Osteoblast (primary cell): Measurements from ENCODE around the gene CLK2. TPM values are rescaled to one million over a fixed set of nuclear protein-coding genes. Genes with fewer than 3 reads are reported as not detected.
"Not testable (repeated sequence)": the region's sequence is repeated elsewhere in the genome, so short reads cannot be mapped to it uniquely, and the experiment has no call there.

ENCODE experiments used
- DNase-seq: peaks from one replicate; pipeline ENCODE4 v3.0.0; 2011; ENCODE audit warnings: low spot score, mixed read lengths; ENCODE audit not compliant: insufficient read length; ENCODE audit errors: missing footprints
- H2AFZ ChIP-seq: 2 replicates; pipeline ENCODE4 v1.6.0; 2011; ENCODE audit warnings: mild to moderate bottlenecking, low read length
- H3K27ac ChIP-seq: 2 replicates; pipeline ENCODE4 v1.5.1; 2011; ENCODE audit warnings: mild to moderate bottlenecking, low read depth, low read length, moderate library complexity
- H3K27me3 ChIP-seq: 2 replicates; pipeline ENCODE4 v1.6.0; 2012; ENCODE audit warnings: mild to moderate bottlenecking, control low read depth, inconsistent platforms, low read length, moderate library complexity; ENCODE audit not compliant: insufficient read depth
- H3K36me3 ChIP-seq: 2 replicates; pipeline ENCODE4 v1.5.1; 2011; ENCODE audit warnings: mild to moderate bottlenecking, low read length, control low read depth, moderate library complexity; ENCODE audit not compliant: insufficient read depth
- H3K4me1 ChIP-seq: 2 replicates; pipeline ENCODE4 v1.5.1; 2011; ENCODE audit warnings: mild to moderate bottlenecking, low read length, control low read depth, moderate library complexity; ENCODE audit not compliant: insufficient read depth
- H3K4me2 ChIP-seq: 2 replicates; pipeline ENCODE4 v1.6.0; 2011; ENCODE audit warnings: mild to moderate bottlenecking, low read length; ENCODE audit not compliant: insufficient read depth
- H3K4me3 ChIP-seq: fragments of 200-600 bp; sonication (generic); 3 replicates; pipeline ENCODE4 v1.5.1; 2012; ENCODE audit warnings: mild to moderate bottlenecking, low read length, inconsistent platforms; ENCODE audit not compliant: insufficient read depth
- H3K79me2 ChIP-seq: 2 replicates; pipeline ENCODE4 v1.6.0; 2012; ENCODE audit warnings: mild to moderate bottlenecking, low read length, control low read depth, inconsistent platforms; ENCODE audit not compliant: insufficient read depth
- H3K9me3 ChIP-seq: 2 replicates; pipeline ENCODE4 v1.5.1; 2011; ENCODE audit warnings: low read depth, low read length, control low read depth
- H4K20me1 ChIP-seq: 2 replicates; pipeline ENCODE4 v1.6.0; 2012; ENCODE audit warnings: mild to moderate bottlenecking, low read length, control low read depth; ENCODE audit not compliant: insufficient read depth
- CTCF ChIP-seq: IDR thresholded peaks from 2 replicates; pipeline ENCODE4 v1.5.1; 2011; ENCODE audit warnings: mild to moderate bottlenecking, low read depth, low read length, moderate library complexity; ENCODE audit errors: extremely low read depth
- total RNA-seq: library from RNA; depleted of rRNA; stranded (reverse); fragments of >200 nt; gene quantifications from 2 replicates; pipeline ENCODE4 v1.2.3, GENCODE V29; 2012

The CLK2 gene
- total RNA-seq, 1 donor = 17.4 TPM

- Histone ChIP-seq H3K4me1 (peaks cover 23% of the 10 kb centered on the region), H3K36me3 (peaks cover 15% of the 10 kb centered on the region), H3K4me2 (peak overlapping the region; percentile 74), H3K9me3 (no peaks in the 10 kb centered on the region), H3K4me3 (peak overlapping the region; percentile 63), H2AFZ (peak overlapping the region; percentile 58), H4K20me1 (no peaks in the 10 kb centered on the region), H3K27me3 (no peaks in the 10 kb centered on the region), H3K79me2 (peaks cover 33% of the 10 kb centered on the region), H3K27ac (peak overlapping the region; percentile 11)
- peak; percentile 92 for DNase-seq
- TF ChIP-seq CTCF = no peak
Observed at GRCh38 chr1:155241069-155241679, 32.1 kb downstream of the CLK2 start.

GRCh38 chr1:155236451-155236850 is 36.9 kb downstream of the CLK2 start:
- Histone ChIP-seq H3K4me1 (peaks cover 18% of the 10 kb centered on the region), H2AFZ (no peak overlapping the region), H3K36me3 (peaks cover 15% of the 10 kb centered on the region), H4K20me1 (no peaks in the 10 kb centered on the region), H3K27ac (no peak overlapping the region), H3K4me2 (no peak overlapping the region), H3K4me3 (no peak overlapping the region), H3K9me3 (no peaks in the 10 kb centered on the region), H3K27me3 (no peaks in the 10 kb centered on the region), H3K79me2 (peaks cover 12% of the 10 kb centered on the region)
- no peak for TF ChIP-seq CTCF
- DNase-seq = no peak

DNA sequence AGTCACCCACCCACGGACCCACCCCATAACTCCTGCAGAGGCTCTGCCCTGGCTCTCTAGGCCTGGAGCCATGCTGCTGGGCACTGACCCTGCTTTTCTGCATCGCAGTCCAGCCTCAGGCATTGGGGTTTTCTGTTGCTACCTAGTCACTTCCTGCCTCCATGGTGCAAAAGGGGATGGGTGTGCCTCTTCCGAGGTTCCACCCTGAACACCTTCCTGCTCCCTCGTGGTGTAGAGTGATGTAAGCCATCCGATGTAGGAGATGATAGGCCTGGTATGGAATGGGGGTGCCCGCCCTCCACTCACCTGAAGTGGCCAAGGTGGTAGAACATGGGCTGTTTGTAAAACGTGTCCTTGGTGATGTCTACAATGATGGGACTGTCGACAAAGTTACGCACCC is 37.9 kb downstream of the CLK2 start:
- H2AFZ ChIP-seq, DNase-seq, H3K9me3 ChIP-seq, H3K27ac ChIP-seq, H3K4me3 ChIP-seq, H4K20me1 ChIP-seq, H3K4me2 ChIP-seq, H3K27me3 ChIP-seq, H3K79me2 ChIP-seq: not testable (repeated sequence)
- H3K36me3 ChIP-seq = peaks cover 15% of the 10 kb centered on the region
- H3K4me1 ChIP-seq = peaks cover 15% of the 10 kb centered on the region

GRCh38 chr1:155233502-155233901 is 39.8 kb downstream of the CLK2 start:
- peaks cover 15% of the 10 kb centered on the region for H3K4me1 ChIP-seq
- not testable (repeated sequence) for H3K9me3 ChIP-seq, H4K20me1 ChIP-seq, DNase-seq, H3K27ac ChIP-seq, H3K79me2 ChIP-seq, H3K4me2 ChIP-seq, H3K27me3 ChIP-seq, H2AFZ ChIP-seq, H3K4me3 ChIP-seq
- H3K36me3 ChIP-seq = peaks cover 15% of the 10 kb centered on the region

DNA sequence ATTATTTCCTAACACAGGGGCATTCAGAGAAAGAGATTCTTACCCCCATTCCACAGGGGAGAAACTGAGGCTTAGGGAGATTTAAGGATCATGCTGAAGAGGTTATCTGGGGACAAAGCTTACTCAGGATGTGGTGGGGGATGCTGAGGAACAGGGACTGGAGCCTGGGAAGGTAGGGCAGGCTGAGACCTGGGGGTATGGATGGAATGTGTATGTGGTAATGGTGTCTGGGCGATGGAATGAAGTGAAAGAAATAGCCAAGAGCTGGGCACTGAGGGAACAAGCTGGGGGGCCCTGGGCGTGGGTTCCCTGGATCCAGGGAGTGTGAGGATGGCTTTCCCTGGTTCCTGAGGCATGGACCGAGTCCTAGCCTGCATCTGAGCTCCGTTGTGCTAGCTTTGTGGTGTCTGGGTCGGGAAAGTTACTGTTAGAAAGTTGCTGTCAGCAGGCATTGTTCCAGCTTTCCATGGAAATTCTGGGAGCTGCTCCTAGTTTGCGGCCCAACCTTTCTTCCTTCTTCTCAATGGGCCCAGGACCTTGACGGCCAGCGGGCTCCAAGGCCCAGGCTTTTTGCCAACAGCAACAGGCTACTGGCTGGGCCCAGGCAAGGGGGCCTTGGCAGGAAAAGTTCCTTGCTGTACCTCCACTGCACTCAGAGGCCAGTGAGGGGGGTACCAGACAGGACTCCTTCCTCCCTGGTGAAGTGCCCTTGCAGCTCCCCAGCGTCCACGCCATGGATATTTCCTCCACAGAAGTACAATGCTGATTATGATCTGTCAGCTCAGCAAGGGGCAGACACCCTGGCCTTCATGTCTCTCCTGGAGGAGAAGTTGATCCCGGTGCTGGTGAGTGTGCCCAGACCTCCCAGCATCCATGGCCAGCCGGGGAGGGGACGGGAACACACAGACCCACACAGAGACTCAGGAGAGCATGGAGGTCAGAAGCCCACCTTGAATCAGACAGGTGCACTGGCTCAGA is 41.0 kb downstream of the CLK2 start:
- DNase-seq = peak; percentile 42
- not testable (repeated sequence) for H2AFZ ChIP-seq

DNA sequence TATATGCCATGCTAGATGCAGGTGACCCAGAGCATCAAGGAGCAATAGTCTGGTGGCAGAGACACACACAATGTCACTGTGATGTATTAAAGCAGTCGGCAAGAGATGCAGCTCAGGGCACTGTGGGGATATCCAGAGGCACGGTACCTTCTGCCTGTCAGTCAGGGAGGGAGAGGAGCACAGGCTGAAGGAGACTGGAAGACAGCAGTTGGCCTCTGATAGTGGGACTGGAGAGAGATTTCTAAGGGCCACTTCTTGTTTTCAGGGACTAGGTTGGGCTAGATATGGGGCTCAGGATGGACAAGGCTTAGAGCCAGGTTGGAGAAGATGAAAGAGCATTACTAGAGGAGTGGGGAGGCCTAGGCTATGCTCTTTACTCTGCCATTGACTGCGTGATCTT is 42.0 kb downstream of the CLK2 start:
- not testable (repeated sequence) for H3K79me2 ChIP-seq, H2AFZ ChIP-seq, H3K4me3 ChIP-seq, H3K27me3 ChIP-seq, H4K20me1 ChIP-seq, H3K27ac ChIP-seq, H3K9me3 ChIP-seq, H3K36me3 ChIP-seq, H3K4me2 ChIP-seq
- peaks cover 29% of the 10 kb centered on the region for H3K4me1 ChIP-seq
- peak; percentile 2 for DNase-seq

More for the DNA sequence above, 41.0 kb downstream of the CLK2 start:
- Histone ChIP-seq H3K27ac (peak overlapping the region; percentile 62), H3K4me1 (peaks cover 21% of the 10 kb centered on the region), H3K36me3 (peaks cover 11% of the 10 kb centered on the region)
- not testable (repeated sequence) for H3K9me3 ChIP-seq, H3K4me3 ChIP-seq, H3K79me2 ChIP-seq, H3K27me3 ChIP-seq, H3K4me2 ChIP-seq, H4K20me1 ChIP-seq
